A673 (cell line): ENCODE data around the gene GRIP1.

Experiments
- CTCF ChIP-seq: fragments of 300-800, 200-600 bp; sonication (generic); conservative IDR thresholded peaks from 2 replicates; pipeline ENCODE4 v1.5.1; 2017; ENCODE audit warnings: low read depth, mild to moderate bottlenecking, antibody characterized with exemption, low read length, moderate library complexity, mixed read lengths
- EZH2 ChIP-seq: fragments of 200-600 bp; sonication (generic); IDR thresholded peaks from 2 replicates; pipeline ENCODE4 v1.6.1; 2017; ENCODE audit warnings: borderline replicate concordance, low read depth, mild to moderate bottlenecking, mixed read lengths, antibody characterized with exemption, low read length; ENCODE audit not compliant: poor library complexity, severe bottlenecking

GRCh38 chr12:66516133-66516532 is 162.7 kb downstream of the GRIP1 start:
- TF ChIP-seq CTCF (no peak), EZH2 (no peak)
